H1 (cell line): ENCODE results near the gene GALNTL6. TPM values are rescaled to one million over a fixed set of nuclear protein-coding genes. Genes with fewer than 3 reads are reported as not detected.

Experiments
- CHD7 ChIP-seq: fragments of 300-600 bp; sonication (generic); IDR thresholded peaks from 2 replicates; pipeline ENCODE4 v1.7.1; 2012; ENCODE audit warnings: low read length, moderate library complexity, mild to moderate bottlenecking, inconsistent platforms; ENCODE audit not compliant: insufficient replicate concordance
- HDAC2 ChIP-seq, 2 experiments: fragments of 300-600 bp in 1 of 2; sonication (generic) in 1 of 2; IDR thresholded peaks; 2 replicates each; pipeline ENCODE4 v1.6.1; 2011 to 2012; ENCODE audit warnings: low read depth in 2 of 2, low read length in 2 of 2, mild to moderate bottlenecking in 2 of 2, moderate library complexity in 2 of 2, borderline replicate concordance in 1 of 2, inconsistent platforms in 1 of 2
- KDM5A ChIP-seq: fragments of 200-600 bp; IDR thresholded peaks from 2 replicates; pipeline ENCODE4 v1.7.1; 2012; ENCODE audit warnings: mild to moderate bottlenecking, low read length, inconsistent platforms, mixed read lengths
- PHF8 ChIP-seq: fragments of 200-600 bp; sonication (generic); conservative IDR thresholded peaks from 2 replicates; pipeline ENCODE4 v1.7.1; 2012; ENCODE audit warnings: low read depth, mild to moderate bottlenecking, inconsistent platforms, low read length, moderate library complexity
- SP4 ChIP-seq: IDR thresholded peaks from 2 replicates; pipeline ENCODE4 v1.6.1; 2012; ENCODE audit warnings: low read length, inconsistent platforms
- SRF ChIP-seq: IDR thresholded peaks from 2 replicates; pipeline ENCODE4 v1.6.1; 2011; ENCODE audit warnings: mild to moderate bottlenecking, low read depth, low read length, moderate library complexity
- ZNF274 ChIP-seq: IDR thresholded peaks from 2 replicates; pipeline ENCODE4 v1.7.0; 2012; ENCODE audit warnings: low read length, borderline replicate concordance; ENCODE audit errors: extremely low read depth
- polyA plus RNA-seq, 7 experiments: library from polyadenylated mRNA; depleted of rRNA in 3 of 7; stranded (reverse) in 5 of 7; unstranded in 2 of 7; fragments of >200 nt in 5 of 7; fragments of 200-250 nt in 2 of 7; gene quantifications; 1 replicate in 5 of 7; 2 replicates in 1 of 7; 4 replicates in 1 of 7; pipeline versions ENCODE4 v1.2.1 to v1.2.3, GENCODE V29; 2011 to 2013; ENCODE audit warnings: missing spikeins in 2 of 7, mixed read lengths in 2 of 7
- total RNA-seq: library from RNA; stranded (reverse); fragmentation: NEBNext Ultra II Directional; extraction: Animal tissue kit (Norgen Biotek cat#: 25700); gene quantifications from 2 replicates; pipeline ENCODE4 v1.2.1, GENCODE V29; 2021

GALNTL6 gene
- total and polyA plus RNA-seq, 2 of the 8 experiments (the other 6 are each of a cell fraction or from before 2014, with no cell fraction given): 0.03 to 0.32 TPM

- TF ChIP-seq CHD7 (no peak), SRF (no peak), HDAC2 (IDR thresholded peaks at IDR 0.05; ENCODE audit: borderline replicate concordance in 1 of 2, low read depth in 2 of 2, low read length in 2 of 2) (no peak), ZNF274 (no peak), KDM5A (no peak), SP4 (no peak), PHF8 (no peak)
Observed at GRCh38 chr4:172734555-172734954, 921.4 kb downstream of the GALNTL6 start (continued).
